Left renal pelvis (tissue), 4 donors: Measurements from ENCODE around the gene RTL3. TPM values are rescaled to one million over a fixed set of nuclear protein-coding genes. Genes with fewer than 3 reads are reported as not detected.
"Not testable (repeated sequence)": the region's sequence is repeated elsewhere in the genome, so short reads cannot be mapped to it uniquely, and the experiment has no call there.

Source experiments
- DNase-seq, 4 donors: peaks; one replicate each; pipeline ENCODE4 v3.0.0-alpha.2; 2013; ENCODE audit warnings: low read depth in 4 of 4, low spot score in 3 of 4
- polyA plus RNA-seq, 4 donors: library from polyadenylated mRNA; unstranded; fragments of 120-200 nt; gene quantifications; one replicate each; pipeline ENCODE4 v1.2.1, GENCODE V29; 2013; ENCODE audit not compliant: insufficient read length in 4 of 4

Gene RTL3, protein sequence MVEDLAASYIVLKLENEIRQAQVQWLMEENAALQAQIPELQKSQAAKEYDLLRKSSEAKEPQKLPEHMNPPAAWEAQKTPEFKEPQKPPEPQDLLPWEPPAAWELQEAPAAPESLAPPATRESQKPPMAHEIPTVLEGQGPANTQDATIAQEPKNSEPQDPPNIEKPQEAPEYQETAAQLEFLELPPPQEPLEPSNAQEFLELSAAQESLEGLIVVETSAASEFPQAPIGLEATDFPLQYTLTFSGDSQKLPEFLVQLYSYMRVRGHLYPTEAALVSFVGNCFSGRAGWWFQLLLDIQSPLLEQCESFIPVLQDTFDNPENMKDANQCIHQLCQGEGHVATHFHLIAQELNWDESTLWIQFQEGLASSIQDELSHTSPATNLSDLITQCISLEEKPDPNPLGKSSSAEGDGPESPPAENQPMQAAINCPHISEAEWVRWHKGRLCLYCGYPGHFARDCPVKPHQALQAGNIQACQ
- under 1 TPM in 1 of 4 donors, not detected in 3; 0.33 TPM for polyA plus RNA-seq

- DNase-seq = no peak
These were observed at the start of gene RTL3 for GRCh38 chrX:78658845-78659744. Gene RTL3 (minus strand): TSS chrX:78659328. CDS start chrX:78658420, 908 bp downstream.

DNA sequence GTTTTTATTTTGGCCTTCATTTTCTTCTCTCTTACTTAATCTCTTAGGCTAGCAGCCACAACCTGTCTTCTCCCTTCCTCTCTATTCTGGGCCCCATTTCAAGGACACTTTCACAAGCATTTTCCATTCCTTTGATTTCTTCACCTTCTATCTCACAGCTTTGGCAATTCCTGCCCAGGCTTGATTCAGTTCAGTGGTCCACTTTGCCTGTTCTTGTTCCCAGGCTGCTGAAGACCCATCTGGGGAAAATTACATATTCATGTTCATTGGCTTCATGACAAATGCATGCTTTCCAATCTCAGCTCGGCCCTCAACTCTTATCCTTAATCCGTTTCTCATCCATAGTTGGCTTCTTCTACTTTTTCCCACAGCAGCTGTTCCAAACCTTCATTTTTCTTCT lies 49.7 kb upstream of the RTL3 start:
- DNase-seq = no peak

DNA sequence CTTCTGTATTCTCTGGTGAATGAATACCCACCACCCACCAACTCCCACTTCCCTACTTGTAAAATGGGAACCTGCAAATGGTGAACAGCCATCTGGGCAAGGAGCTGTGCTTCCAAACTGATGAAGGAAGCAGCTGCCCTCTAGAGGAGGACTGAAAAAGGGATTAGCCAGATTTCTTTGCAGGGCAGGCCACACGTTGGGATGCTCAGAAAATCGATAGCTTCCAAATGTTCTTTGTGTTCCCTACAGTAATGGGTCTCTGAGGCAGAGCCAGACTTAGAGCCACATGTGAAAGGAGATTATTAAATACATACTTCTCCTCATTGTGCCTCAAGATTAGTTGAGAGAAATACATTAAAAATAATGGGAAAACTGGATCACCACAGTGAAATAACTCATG lies 49.1 kb upstream of the RTL3 start:
- DNase-seq = no peak

GRCh38 chrX:78706071-78706470 lies 46.9 kb upstream of the RTL3 start:
- no peak for DNase-seq

DNA sequence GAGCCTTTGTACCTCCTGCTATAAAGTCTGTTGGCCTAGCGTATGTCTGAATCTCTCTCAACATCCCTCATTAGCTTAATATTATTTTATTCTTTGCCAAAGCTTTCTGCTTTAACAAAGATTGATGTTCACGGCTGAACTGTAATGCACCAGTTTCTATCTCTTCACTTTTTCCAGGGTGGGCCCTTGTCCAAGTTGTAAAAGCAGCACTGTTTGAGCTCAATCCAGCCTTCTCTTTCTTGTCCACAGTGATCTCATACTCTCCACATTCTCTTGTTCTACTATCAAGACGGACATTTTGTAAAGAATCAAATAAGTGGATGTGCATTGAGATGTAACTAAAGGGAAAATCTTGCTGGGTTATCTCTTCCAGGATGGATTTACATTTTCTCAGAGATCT lies 34.4 kb upstream of the RTL3 start:
- DNase-seq = no peak

DNA sequence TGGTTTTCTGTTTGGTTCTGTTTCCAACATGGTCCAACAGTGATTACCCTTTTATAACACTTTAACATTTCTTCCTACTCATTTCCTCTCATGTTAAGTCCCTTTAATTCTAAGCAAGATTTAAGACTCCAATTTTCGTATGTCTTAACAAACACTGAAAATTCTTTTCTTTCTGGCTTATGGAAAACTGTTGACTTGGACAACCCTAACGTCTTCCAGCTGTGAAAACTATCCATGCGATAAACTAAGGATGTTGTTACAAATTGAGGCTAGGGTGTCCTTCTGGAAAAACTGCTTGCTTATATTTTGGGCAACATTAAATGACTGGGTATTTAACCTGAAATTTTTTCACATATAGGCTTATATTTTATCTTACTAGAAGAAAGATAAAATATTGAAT lies 33.9 kb upstream of the RTL3 start:
- peak in 1 of 4 donors; percentile 6 for DNase-seq

- no peak for DNase-seq
These were observed 28.5 kb upstream of the RTL3 start for GRCh38 chrX:78687586-78687985.

DNA sequence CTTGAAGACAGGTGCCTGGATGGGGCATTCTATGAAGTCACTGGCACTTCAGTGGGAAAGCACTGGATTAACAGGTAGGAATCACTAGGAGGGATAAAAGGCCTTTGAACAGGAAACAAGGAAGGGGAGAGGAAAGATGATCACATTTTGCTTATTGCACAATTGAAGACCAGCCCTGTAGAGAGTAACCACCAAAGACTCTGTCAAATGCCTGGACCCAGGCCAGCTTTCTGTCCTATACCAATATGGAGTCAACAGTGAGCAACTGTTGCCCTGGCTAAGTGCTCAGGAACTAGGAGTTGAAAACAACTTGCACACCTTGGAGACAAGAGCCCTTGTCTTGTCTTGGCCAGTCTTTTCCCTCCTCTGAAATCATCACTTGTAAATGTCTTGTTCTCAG lies 14.1 kb upstream of the RTL3 start:
- DNase-seq = no peak

DNA sequence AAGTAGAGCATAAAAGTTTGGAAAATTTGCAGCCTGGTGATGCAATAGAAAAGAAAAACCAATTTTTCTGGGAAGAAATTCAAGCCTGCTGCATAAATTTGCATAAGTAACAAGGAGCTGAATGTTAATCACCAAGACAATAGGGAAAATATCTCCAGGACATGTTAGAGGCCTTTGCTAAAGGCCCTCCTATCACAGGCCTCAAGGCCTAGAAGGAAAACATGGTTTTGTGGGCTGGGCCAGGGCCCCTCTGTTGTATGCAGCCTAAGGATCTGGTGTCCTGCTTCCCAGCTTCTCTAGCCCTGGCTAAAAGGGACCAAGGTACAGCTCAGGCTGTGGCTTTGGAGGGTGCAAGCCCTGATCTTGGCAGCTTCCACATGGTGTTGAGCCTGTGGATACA lies 6.2 kb upstream of the RTL3 start:
- no peak for DNase-seq

- no peak for DNase-seq
These were observed 2.7 kb upstream of the RTL3 start for GRCh38 chrX:78661836-78662235.

DNA sequence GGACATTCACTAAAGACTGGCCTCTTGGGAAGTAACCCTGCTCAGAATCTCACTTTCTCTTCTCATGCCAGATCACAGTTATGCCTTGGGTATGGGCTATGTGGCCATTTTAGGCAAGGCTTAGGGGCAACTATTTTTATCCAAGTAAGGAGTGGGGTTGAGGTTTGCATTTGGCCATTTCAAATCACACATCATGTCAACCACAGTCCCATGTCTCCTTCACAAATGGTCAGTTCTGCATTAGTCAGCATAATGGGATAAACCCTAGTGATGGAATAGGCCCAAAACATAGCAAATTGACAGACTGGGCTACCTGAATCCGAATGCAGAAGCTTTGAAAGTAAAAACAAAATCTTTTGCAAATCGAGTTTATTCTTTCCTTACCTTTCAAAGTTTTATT lies 827 bp upstream of the RTL3 start:
- DNase-seq = no peak

DNA sequence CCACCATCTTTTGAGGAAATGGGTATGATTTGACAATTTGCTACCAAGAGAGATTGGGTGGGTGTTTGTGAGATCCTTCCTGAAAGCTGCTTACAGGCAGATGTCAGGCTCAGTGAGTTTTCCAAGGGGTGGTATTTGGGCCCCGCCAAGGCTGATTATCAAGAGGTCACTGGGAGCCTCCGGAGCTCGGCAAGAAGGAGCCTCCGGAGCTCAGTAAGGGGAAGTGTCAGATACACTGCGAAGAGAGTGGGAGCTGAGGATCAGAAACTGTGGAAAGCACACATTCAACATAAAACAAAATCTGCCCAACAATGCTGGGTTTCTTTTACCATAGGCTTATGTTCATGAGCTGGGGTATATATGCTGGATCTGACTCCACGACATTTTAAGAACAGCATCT lies 714 bp downstream of the RTL3 start:
- DNase-seq = no peak

DNA sequence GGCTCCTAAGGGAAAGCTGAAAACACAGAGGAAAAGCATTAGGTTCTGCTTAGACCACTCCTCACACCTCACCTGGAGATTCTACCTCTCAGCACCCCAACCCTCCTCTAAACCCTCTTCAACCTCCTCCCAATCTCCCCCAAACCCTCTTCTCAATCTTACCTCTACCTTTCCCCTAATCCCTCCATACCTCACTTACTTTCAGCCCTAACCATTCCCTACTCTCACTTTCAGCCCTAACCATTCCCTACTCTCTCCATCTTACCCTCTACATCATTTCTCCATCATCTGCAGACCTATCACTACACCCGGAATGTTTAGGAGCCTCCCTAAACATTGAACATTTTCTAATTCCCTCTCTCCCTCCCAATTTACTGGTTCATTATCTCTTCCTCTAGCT lies 3.5 kb downstream of the RTL3 start:
- DNase-seq = no peak

DNA sequence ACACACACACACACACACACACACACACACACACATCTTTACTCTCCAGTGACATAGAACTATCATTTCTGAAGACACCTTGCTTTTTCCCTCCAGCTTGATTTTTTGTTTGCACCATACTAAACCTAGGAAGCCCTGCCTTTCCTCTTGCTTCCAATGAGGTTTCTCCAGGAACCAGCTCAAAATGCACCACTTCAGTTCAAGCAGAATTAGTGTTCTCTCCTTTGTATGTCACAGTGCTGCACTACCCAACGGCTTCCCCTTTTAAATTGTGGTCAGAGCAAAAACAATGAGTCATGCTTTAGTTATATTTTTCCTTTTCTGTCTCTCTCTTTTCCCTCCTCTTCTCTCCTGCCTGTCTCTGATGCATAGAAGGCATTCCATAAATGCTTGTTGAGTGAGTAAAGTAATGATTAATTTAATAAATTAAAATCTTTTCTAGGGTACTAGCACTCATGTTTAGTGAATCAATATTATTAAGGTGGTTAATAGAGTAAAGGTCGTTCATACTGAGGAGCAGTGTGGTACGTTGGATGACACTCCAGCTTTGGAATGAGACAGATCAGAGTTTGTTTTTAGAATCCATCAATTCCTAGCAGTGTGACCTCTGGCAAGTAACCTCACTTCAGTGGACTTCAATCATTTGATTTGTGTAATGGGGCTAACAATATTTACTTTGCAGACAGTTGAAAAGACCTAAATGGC lies 5.9 kb downstream of the RTL3 start:
- no peak for DNase-seq

DNA sequence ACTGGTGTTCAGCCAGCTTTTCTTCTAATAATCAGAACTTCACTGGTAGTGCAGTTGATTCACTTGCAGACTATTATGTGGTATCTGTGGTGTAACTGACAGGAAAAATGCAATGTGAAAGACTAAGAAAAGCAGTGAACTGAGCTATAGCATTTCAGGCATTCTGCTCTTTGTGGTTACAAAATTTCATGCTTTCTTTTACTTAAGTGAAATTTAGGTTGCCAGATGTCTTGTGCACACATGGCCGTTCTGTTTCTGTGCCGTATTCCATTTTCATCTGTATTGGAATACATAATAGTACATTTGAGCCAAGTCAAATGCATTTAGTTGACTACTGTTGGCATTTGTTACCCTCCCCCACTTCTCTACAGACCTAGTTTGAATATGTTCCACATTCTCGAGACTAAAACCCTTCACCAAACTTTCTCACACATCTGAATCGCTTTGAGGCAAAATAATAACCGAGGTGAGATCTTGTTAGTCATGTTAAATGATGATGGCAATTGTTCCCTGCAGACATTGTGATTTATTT lies 8.2 kb downstream of the RTL3 start:
- no peak for DNase-seq

DNA sequence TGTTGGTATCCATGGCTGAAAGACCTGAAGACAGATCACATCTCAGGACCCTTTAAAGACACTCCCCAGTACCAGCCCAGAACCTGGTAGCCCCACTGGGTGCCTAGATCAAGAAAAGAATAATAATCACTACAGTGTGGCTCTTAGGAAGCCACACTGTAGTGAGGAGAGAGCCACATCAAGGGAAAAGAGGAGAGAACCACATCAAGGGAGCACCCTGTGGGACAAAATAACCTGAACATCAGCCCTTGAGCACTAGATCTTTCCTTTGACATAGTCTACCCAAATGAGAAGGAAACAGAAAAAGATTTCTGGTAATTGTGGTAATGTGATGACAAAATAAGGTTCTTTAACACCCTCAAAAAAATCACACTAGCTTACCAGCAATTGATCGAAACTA lies 15.3 kb downstream of the RTL3 start:
- no peak for DNase-seq

GRCh38 chrX:78643096-78643495 lies 16.0 kb downstream of the RTL3 start:
- DNase-seq = no peak

DNA sequence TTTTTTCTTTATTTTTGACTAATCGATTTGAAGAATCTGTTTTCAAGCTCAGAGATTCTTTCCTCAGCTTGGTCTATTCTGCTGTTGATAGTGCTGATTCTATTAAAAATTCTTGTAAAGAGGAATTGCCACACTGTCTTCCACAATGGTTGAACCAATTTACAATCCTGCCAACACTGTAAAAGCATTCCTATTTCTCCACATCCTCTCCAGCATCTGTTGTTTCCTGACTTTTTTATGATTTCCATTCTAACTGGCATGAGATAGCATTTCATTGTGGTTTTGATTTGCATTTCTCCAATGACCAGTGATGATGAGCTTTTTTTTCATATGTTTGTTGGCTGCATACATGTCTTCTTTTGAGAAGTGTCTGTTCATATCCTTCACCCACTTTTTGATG lies 23.0 kb downstream of the RTL3 start:
- DNase-seq = not testable (repeated sequence)

GRCh38 chrX:78624962-78625909 lies 33.9 kb downstream of the RTL3 start:
- peak in 2 of 4 donors; percentile 20 to 32 for DNase-seq

DNA sequence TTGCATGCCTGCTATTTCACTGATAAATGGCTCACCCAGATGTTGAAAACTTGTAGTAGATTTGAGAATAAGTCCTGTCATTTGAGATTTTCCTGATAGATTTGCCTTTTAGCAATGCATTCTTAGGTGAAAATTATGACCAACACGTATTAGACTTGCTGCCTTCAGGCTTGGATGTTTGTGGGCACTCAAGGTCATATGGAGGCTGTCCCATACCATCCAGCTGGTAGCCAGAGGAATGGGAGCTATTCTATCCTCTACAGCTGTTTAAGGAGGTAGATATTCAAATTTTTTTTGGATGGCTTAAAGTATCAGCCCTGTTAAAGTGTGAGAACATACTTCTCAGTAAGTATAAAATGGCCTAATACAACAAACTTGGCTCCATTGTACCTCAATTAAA lies 34.7 kb downstream of the RTL3 start:
- no peak for DNase-seq
